NOMO-1 treated with DMSO at 0.1 percent for 48 hours (cell line): ENCODE measurements around the gene CELF4.
"Not testable (repeated sequence)": the region's sequence is repeated elsewhere in the genome, so short reads cannot be mapped to it uniquely, and the experiment has no call there.

Experiments used
- DNase-seq: peaks from one replicate; lab custom pipeline; 2025; ENCODE audit not compliant: unreplicated experiment; lab: John Stamatoyannopoulos, UW

The CELF4 gene

DNA sequence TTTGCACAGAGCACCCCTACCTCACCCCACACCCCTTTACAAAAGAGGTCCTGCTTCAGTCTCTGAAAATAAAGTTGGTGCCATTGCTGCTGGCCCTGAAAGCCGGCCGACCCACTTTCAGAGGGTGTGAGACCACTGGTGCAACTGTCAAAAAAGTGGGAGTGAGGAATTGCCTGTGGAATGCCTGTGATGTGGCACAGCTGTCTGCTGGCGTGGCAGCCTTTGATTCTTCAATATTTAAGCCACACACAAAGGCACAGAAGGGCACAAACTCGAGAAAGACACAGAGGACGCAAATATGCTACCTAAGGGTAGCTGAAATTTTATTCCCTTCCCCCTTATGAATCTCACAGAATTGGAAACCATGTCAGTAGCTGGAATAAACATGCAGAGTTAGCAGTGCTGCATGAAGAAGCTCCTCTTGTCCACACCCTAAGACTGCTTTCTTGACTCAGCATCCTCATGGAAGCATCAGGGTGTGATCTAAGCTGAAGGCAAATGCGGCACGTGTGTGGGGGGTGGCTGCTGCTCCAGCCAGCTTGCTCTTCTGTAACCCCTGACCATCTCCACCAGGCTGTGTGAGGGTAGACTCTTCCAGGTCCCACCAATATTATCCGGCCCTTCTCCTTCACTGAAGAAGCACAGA lies 92.3 kb downstream of the CELF4 start:
- DNase-seq = no peak

DNA sequence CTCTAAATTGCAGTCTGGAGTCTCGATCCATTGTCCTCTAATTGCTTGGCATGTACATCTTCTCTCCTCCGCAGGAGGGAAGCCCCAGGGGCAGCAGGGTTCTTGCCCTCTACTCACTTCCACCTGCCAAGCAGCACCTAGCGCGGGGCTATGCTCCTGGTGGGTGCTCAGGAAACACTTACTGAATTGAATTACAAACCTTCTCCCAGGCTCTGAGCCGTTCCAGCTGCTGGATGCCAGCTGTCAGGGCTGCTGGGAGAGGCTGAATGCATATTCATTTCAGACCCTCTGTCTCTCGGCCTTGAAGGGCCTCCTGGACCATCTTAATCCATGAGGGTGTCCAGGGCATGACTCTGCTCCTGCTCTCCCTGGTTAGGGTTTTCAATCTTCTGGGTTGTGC lies 94.0 kb downstream of the CELF4 start:
- no peak for DNase-seq

DNA sequence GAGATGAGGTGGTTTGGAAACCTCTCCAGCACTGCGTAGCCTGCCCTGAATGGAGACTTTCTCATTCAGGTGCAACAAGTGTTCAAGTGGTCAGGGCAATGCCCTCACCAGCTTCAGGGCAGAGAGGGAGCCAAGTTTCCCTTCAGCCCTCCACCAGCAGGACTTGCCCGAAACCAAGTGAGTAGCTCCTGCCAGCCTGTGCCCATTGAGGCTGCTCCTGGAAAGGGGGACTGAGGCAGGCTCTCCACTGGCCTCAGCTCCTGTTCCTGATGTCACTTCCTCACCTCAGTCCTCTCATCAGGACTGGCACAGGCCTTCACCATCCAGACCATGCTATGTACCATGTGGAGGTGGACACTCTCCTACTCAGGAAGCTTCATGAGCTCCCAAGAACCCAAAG lies 94.6 kb downstream of the CELF4 start:
- no peak for DNase-seq

DNA sequence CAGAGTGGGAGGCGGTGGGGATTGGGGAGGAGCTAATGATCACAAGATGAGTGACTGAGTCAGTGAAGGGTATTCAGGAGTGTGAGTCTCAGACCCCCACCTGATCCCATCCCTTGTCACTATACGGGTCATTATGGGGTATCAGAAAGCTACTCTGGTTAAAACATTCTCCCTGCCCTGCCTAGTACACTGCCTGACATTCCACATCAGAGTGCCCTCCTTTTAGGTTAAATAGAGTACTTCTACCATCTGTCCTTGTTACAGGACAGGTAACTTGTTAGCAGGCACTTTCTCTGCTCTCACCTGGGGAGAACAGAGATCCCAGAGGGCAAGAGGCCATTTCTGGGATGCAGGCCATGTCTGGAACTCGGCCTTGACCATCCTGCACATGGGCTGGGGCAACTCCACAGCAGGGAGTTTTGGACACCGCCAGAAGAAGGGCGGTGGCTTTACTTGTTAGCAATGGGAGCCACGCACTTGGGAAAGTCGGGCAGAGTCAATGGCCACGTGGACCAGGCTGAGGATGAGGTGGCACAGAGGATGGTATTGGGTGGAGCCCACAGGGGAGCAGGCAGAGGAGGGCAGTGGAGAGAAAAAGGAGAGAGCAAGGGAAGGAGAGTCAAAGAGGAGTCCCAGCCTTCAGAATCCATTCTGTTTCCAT lies 98.5 kb downstream of the CELF4 start:
- DNase-seq = no peak

DNA sequence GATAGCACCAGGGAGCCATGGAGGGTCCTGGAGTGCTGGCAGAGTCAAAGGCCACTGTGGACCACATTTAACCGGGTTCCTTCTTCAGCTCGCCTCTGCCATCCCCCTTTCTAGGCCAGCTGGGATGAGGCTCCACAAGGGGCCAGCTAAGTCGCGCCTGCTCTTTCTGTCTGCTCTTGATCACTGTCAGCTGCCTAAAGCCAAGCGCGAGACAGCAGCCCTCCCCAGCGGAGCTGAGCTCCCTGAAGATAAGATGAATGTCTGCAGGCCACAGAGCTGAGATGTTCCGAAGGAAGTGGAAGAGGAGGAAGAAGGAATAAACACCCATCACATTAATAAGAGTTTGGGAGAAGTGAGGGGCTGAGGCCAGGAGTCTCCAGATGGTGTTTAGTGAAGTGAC lies 99.6 kb downstream of the CELF4 start:
- DNase-seq = no peak

DNA sequence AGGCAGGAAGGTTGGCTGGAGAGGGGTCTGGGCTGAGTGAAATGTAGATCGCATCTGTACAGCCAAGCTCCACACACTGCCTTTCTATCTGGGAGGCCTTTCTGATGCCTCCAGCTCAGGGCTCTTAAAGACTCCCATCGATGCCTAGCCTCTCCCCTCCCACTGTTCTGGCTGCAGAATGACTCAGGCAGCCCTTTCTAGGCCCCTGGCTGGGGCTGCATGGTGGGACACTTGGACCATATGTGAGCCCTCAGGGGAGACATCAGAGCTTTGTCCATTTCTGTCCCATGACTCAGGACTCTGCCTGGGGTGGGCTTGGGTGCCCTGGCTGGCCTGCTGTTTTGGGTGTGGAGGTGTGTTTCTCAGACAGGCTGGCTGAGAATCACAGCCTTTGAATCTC lies 101.3 kb downstream of the CELF4 start:
- no peak for DNase-seq

DNA sequence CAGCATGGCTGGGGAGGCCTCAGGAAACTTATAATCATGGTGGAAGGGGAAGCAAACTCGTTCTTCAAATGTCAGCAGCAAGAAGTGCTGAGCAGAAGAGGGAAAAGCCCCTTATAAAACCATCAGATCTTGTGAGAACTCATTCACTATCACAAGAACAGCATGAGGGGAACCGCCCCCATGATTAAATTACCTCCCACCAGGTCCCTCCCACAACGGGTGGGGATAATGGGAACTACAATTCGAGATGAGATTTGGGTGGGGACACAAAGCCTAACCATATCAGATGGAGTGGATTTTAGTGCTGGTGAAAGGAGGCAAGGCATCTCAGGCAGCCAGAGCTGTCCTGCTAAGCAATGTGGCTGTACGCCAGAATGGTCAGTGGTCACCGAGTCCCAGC lies 104.3 kb downstream of the CELF4 start:
- not testable (repeated sequence) for DNase-seq

DNA sequence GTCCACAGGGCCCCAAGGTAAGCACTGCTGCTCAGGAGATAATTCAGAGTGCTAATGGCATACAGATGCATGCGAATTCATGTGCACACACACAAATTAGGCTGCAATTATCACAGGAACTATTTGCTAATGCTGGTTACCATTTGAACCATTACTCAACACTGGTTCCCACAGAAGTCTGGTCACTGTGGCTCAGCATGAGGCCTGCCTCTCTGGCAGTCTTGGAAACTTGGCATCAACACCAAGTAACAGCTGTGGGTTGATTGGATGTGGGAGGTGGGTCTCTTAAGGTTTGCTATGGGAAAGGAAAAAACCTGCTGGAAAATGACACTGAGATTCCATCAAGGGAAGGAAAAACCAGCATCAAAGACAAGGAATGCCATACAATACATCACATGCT lies 105.0 kb downstream of the CELF4 start:
- no peak for DNase-seq

DNA sequence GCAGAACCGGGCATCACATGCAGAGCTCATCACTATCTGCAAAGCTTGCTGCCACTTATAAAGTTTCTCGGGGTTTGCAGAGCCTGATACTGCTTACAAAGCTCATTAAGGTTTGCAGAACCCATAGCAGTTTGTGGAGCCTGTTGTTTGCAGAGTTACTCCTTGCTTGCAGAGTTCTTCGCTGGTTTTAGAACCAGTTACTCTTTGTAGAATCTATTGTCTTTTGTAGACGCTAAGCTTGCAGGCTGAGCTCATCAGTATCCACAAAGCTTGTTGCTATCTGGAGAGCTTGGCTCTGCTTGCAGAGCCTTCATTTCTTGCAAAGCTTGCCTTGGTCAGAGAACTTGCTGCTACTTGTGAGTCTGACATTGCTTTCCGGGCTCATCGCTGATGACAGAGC lies 106.9 kb downstream of the CELF4 start:
- DNase-seq = no peak

DNA sequence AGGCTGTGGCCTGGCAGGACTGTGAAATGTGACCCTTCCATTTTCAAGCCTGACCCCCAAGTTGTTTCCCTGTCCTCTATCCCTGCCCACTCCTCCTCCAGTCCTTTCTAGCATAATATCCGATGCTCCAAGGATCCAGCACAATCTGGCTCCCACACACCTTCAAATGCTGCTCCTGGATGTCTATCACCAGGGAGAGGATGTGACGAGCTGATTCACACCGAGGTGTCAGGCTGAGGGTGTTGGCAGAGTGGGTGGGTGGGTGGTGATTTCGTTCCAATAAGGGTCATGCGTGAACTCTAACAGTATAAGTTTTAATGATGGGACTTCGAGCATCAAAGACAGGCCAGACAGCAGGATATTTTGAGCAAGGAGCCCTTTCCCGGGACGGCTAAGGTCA lies 107.8 kb downstream of the CELF4 start:
- no peak for DNase-seq

DNA sequence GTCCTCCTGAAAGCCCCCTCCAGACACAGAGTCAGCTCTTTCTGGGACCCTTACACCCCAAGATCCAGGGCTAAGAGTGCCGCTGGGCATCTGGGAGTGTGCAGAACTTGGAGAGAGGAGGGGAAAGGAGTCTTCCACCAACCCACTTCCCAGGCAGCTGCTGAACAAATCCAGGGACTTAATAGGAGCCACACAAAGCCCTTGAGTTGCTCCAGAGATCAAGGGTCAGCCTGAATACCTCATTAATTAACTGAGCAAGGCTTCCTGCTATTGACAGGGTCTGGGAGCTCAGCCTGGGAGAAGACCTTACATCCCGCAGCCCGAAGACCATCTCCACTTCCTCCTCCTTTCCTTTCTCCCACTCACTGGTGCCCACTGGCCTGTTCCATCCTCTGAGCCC lies 108.3 kb downstream of the CELF4 start:
- no peak for DNase-seq

DNA sequence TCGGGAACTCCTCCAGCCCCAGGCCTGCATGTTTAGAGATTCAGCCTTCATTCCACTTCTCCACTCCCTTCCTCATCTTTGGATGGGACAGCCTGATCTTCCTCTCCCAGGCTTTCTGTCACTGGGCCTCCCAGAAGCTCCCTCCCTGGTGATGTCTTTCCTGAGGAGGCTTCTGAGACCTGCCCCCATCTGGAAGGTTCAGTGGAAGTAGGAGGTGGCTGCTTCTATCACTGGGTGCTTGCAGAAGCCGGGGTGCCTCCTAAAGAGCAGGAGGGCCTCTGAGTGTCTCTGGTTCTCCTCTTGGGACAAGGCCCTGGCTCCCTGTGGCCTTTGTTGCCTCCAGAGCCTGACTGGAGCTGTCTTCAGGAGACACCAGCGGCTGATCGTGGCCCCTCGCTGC lies 108.7 kb downstream of the CELF4 start:
- DNase-seq = no peak

DNA sequence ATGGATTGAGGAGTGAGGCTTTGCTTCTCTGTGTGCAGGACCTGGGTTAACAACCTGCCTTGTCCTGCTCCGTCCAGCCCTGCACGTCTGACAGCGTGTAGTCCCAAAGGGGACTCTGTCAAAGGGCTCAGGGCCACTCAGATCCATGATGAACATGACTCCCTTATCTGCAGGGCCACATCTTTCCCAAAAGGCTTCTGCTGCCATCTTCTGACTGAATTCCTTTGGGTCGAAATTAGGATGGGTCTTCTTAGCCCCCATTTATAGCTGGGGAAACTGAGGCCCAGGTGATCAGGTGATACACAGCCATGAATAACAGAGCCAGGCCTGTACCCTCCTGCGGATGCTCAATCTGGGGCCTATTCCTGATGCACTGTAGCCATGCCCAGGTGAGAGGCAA lies 109.2 kb downstream of the CELF4 start:
- no peak for DNase-seq

DNA sequence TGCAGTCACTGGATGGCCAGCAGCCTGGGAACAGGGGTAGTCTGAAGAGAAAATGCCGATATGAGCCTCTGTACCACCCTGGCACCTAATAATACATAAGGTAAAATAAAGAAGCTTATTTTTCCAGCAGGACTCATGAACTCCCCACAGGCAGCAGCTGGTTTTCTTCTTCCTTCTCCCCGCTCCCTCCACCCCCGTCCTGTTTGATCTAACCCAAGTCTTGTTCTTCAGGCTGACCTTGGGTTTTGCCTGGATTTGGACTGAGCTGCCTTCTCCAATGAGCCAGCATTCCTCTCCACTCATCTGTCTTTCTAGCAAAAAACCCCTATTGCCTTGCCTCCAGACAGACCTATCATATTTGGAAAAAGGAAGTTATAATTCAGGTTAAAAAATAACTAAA lies 111.8 kb downstream of the CELF4 start:
- no peak for DNase-seq

DNA sequence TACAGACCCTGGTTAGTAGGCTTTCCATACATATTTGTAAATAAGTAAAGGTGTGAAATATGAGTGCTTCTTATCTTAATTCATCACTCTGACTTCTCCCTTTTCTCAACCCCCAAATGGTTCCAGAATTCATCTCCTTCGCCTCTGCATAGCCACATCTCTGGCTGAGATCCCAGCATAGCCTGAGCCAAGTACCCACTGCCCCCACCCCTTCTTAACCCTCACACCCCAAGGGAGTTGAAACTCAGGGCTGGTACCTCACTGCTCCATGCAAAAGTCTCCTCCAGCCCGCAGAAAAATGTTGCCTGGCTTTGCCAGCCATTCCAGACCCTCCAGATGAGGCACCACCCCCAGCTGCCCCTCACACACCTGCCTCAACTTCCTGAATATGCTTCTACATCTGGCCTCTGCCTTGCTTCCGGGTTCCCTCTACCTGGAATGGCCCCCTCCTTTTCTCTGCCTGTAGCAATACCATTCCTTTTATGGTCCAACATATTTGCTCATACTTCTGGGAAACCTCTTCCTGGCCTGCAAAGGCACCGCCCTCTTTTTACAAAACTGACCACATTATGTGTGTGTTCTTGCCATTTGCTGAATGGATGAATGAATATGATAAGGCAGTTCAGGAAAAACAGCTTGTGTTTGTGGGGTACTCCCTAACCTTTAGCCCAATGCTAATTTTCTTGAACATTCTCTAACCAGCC lies 112.8 kb downstream of the CELF4 start:
- no peak for DNase-seq

DNA sequence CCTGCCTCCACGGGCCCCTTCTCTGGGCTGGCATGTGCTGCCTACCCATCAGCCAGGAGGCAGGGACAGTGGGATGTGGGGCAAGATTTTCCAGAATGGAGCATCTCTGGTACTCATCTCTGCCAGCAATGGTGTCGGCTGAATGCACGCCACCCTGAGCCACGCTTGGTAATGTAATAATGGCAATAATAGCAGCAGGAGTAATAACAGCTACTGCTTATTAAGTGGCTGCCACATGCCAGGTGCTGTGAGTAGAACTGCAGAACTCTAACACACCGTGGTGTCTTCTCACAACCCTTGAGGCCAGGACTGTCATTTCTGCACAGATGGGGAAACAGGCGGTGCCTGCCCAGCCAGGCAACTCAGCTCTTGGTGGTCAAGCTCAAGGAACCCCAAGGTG lies 113.6 kb downstream of the CELF4 start:
- DNase-seq = no peak

DNA sequence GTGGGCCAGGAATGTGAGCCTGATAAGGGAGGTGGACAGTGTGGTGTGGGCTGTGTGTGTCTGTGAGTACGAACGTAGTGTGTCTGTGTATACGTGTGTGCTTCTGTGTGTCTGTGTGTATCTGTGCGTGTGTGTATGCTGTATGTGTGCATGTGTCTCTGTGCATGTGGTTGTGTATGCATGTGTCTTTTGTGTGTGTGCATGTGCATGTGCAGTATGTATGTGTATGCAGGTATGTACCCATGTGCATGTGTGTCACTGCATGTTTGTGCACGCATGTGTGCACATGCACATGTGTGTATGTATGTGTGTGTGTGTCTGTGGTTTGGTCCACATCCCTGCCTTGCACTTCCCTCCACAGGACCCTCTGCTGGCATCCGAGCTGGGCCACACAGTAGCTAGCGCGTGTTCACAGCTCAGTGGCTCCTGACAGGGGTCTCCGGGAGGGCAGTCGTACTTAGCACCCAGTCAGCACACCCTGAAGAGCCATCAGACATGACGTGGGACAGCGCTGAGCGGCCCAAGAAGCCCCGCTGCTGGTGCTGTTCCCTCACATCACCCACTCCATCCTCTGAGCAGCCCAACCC lies 114.3 kb downstream of the CELF4 start:
- no peak for DNase-seq

DNA sequence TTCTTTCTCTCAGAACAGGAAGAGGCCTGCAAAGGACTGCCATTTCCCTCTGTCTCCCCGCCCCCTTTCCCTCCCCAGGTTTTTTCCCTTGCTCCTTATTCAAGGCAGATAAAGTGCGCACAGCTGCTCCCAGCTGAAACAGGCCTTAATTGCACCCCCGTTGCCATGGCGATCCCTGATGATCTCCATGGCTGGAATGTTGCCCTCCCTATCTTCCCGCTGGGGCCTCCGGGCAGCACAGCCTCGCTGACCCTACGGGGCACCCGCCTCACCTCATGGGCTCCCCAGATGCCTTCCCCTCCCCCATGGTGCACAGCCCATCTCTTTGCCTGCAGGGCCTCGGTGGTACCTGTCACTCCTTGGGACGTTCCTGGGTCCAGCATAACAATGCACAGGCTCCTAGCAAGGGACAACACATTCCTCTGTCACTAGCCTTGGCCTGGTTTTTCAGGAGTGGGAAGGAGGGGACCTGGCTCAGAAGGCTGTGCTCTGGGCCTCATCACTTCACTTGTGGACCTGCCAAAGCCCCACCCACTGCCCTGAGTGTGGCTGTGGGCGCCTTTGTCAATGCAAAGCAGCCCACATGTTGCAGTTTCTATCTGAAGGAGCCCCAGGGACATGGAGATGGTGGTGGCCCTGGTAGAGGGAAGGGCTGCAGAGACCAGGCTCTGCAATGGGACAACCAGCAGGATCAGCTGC lies 115.0 kb downstream of the CELF4 start:
- no peak for DNase-seq

DNA sequence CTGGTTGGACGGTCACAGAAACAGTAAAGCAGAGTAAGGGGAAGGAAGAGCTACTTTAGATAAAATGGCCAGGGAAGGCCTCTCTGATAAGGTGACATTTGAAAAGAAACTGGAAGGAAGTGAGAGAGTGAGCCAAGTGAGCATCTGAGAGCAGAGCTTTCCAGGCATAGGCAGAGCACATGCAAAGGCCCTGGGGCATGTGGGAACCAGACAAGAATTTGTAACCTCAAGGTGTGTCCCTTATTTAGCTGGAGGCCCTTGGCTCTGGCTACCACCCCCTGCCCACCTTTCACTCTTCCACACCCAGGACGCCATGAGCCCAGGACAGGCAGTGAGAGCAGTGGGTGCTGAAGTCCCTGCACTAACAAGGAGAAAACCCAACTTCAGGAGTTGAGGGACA lies 116.0 kb downstream of the CELF4 start:
- no peak for DNase-seq

DNA sequence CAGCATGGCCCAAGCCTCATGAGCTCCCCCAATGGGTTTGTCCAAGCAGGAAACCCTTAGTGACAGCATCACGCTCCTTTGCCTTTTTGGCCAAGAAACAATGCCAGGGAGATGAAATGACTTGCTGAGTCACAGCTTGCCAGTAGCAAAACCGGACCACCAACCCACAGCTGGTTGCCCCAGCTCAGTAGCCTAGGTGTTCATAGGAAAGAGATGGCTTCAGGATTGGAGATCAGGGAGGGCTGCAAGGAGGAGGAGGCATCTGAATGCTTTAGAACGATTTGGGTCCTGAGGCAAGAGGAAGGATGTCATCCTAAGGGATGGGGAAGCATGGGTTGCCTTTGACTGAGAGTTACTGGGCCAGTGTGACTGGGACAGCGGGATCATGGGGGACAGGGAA lies 116.7 kb downstream of the CELF4 start:
- DNase-seq = no peak
